ENCODE measurements around the gene PAQR6.

PAQR6 gene

DNA sequence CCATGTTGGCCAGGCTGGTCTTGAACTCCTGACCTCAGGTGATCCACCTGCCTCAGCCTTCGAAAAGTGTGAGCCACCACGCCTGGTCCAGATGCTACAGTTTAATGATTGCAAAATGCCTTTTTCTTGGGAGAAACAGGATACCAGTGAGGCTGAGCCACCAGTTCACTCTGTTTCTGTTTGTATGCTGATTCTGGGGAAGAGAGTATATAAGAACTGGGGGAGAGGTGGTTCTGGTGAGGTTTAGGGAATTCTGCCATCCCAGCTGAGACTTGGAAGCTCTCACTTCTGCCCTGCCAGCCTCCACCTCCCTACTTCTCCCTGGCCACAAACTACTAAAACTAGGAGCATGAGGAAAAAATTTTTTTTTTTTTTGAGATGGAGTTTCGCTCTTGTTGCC lies 43.2 kb downstream of the PAQR6 start:
- DNase-seq (ENCODE audit: low read depth in 1 of 2, low spot score in 1 of 2), result no peak
- H3K4me3 ChIP-seq (replicated peaks; ENCODE audit: insufficient read depth, low read length), result no peak overlapping the region
- TF ChIP-seq, protein P1, sequence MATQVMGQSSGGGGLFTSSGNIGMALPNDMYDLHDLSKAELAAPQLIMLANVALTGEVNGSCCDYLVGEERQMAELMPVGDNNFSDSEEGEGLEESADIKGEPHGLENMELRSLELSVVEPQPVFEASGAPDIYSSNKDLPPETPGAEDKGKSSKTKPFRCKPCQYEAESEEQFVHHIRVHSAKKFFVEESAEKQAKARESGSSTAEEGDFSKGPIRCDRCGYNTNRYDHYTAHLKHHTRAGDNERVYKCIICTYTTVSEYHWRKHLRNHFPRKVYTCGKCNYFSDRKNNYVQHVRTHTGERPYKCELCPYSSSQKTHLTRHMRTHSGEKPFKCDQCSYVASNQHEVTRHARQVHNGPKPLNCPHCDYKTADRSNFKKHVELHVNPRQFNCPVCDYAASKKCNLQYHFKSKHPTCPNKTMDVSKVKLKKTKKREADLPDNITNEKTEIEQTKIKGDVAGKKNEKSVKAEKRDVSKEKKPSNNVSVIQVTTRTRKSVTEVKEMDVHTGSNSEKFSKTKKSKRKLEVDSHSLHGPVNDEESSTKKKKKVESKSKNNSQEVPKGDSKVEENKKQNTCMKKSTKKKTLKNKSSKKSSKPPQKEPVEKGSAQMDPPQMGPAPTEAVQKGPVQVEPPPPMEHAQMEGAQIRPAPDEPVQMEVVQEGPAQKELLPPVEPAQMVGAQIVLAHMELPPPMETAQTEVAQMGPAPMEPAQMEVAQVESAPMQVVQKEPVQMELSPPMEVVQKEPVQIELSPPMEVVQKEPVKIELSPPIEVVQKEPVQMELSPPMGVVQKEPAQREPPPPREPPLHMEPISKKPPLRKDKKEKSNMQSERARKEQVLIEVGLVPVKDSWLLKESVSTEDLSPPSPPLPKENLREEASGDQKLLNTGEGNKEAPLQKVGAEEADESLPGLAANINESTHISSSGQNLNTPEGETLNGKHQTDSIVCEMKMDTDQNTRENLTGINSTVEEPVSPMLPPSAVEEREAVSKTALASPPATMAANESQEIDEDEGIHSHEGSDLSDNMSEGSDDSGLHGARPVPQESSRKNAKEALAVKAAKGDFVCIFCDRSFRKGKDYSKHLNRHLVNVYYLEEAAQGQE (IDR thresholded peaks at IDR 0.05; ENCODE audit: insufficient replicate concordance, low read depth), result no peak
- TF ChIP-seq GABPA (IDR thresholded peaks at IDR 0.05; ENCODE audit: low read depth) (no peak), SPI1 (IDR thresholded peaks at IDR 0.05; ENCODE audit: borderline replicate concordance, low read depth) (no peak), POLR2AphosphoS5 (IDR thresholded peaks at IDR 0.05; ENCODE audit: low read depth) (no peak)
- TF ChIP-seq, protein P2, sequence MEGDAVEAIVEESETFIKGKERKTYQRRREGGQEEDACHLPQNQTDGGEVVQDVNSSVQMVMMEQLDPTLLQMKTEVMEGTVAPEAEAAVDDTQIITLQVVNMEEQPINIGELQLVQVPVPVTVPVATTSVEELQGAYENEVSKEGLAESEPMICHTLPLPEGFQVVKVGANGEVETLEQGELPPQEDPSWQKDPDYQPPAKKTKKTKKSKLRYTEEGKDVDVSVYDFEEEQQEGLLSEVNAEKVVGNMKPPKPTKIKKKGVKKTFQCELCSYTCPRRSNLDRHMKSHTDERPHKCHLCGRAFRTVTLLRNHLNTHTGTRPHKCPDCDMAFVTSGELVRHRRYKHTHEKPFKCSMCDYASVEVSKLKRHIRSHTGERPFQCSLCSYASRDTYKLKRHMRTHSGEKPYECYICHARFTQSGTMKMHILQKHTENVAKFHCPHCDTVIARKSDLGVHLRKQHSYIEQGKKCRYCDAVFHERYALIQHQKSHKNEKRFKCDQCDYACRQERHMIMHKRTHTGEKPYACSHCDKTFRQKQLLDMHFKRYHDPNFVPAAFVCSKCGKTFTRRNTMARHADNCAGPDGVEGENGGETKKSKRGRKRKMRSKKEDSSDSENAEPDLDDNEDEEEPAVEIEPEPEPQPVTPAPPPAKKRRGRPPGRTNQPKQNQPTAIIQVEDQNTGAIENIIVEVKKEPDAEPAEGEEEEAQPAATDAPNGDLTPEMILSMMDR (IDR thresholded peaks at IDR 0.05; ENCODE audit: insufficient read depth, low read length), result no peak

DNA sequence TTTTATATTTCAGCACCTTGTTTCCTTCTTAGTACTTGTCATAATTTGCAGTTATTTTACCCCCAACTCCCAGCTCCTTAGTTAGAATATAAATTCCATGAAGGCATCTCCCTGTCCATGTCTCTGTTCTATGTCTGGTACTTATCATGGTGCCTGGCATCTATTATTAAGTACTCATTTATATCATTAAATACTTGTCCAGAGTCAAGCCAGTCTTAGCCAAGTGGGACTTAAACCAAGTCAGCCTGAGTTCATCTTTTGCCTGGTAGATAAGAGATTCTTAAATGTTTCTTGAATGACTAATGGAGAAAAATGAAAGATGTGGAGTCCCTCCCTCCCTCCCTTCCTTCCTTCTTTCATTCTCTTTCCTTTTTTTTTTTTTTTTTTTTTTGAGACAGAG lies 44.5 kb downstream of the PAQR6 start:
- Histone ChIP-seq H3K27ac (replicated peaks) (no peak overlapping the region), H3K27me3 (ENCODE audit: insufficient read depth, poor library complexity, severe bottlenecking) (no peaks in the 10 kb centered on the region), H3K4me3 (replicated peaks; ENCODE audit: insufficient read depth, low read length) (no peak overlapping the region)
- TF ChIP-seq, protein P1 (IDR thresholded peaks at IDR 0.05; ENCODE audit: insufficient replicate concordance, low read depth), result no peak
- TF ChIP-seq, protein P2 (IDR thresholded peaks at IDR 0.05; ENCODE audit: insufficient read depth, low read length), result no peak
- no peak for TF ChIP-seq GABPA (IDR thresholded peaks at IDR 0.05; ENCODE audit: low read depth)
- no peak for TF ChIP-seq SPI1 (IDR thresholded peaks at IDR 0.05; ENCODE audit: borderline replicate concordance, low read depth)
- no peak for TF ChIP-seq POLR2AphosphoS5 (IDR thresholded peaks at IDR 0.05; ENCODE audit: low read depth)
- DNase-seq (ENCODE audit: low read depth in 1 of 2, low spot score in 1 of 2), result no peak

More for the DNA sequence above, 43.2 kb downstream of the PAQR6 start:
- no peaks in the 10 kb centered on the region for H3K27me3 ChIP-seq (ENCODE audit: insufficient read depth, poor library complexity, severe bottlenecking)
- no peak overlapping the region for H3K27ac ChIP-seq (replicated peaks)

DNA sequence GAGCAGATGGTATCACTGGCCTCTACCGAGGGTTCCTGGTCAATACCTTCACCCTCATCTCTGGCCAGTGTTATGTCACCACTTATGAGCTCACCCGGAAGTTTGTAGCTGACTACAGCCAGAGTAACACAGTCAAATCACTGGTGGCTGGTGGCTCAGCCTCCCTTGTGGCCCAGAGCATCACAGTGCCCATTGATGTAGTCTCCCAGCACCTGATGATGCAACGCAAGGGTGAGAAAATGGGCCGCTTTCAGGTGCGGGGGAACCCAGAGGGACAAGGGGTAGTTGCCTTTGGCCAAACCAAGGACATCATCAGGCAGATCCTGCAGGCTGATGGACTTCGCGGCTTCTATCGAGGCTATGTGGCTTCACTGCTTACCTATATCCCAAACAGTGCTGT lies 47.8 kb downstream of the PAQR6 start:
- Histone ChIP-seq H3K27ac (replicated peaks) (no peak overlapping the region), H3K4me3 (replicated peaks; ENCODE audit: insufficient read depth, low read length) (no peak overlapping the region), H3K27me3 (ENCODE audit: insufficient read depth, poor library complexity, severe bottlenecking) (no peaks in the 10 kb centered on the region)
- DNase-seq (ENCODE audit: low read depth in 1 of 2, low spot score in 1 of 2), result no peak
- TF ChIP-seq, protein P1 (IDR thresholded peaks at IDR 0.05; ENCODE audit: insufficient replicate concordance, low read depth), result no peak
- TF ChIP-seq, protein P2 (IDR thresholded peaks at IDR 0.05; ENCODE audit: insufficient read depth, low read length), result no peak
- no peak for TF ChIP-seq GABPA (IDR thresholded peaks at IDR 0.05; ENCODE audit: low read depth)
- TF ChIP-seq POLR2AphosphoS5 (IDR thresholded peaks at IDR 0.05; ENCODE audit: low read depth), result no peak
